ENCODE data around the gene THSD4. TPM values are rescaled to one million over a fixed set of nuclear protein-coding genes. Genes with fewer than 3 reads are reported as not detected.

THSD4 gene
- total and polyA plus RNA-seq, 2 of the 8 experiments (the other 6 are each of a cell fraction or from before 2014, with no cell fraction given) = 2.5 to 6.2 TPM

- Histone ChIP-seq H3K14ac (ENCODE audit: insufficient read length) (no peak overlapping the region), H3K4me3 (ENCODE audit: extremely low read depth in 1 of 4, insufficient read depth in 2 of 4, low read depth in 3 of 4, low read length in 4 of 4) (no peak overlapping the region), H4K20me1 (replicated peaks in 1 of 2; ENCODE audit: control insufficient read depth in 1 of 2, insufficient read depth in 2 of 2, low read length in 2 of 2) (no peaks in the 10 kb centered on the region), H4K8ac (ENCODE audit: extremely low read depth, insufficient read depth, low read length) (no peak overlapping the region), H2BK12ac (ENCODE audit: low read depth, low read length) (peak overlapping the region; percentile 46; the same call in 1 of the 2 replicates), H2BK15ac (ENCODE audit: low read length) (peak overlapping the region; percentile 90; the same call in 1 of the 2 replicates), H2AK5ac (ENCODE audit: low read depth, low read length) (peak overlapping the region; percentile 76; the same call in 1 of the 2 replicates), H4K91ac (replicated peaks; ENCODE audit: insufficient read length, low read length) (no peak overlapping the region), H3K27me3 (replicated peaks in 1 of 4; ENCODE audit: control insufficient read depth in 3 of 4, extremely low read depth in 1 of 4, insufficient read depth in 3 of 4, low read length in 3 of 4) (no peaks in the 10 kb centered on the region), H3K79me1 (ENCODE audit: low read depth, low read length) (no peaks in the 10 kb centered on the region), H3K18ac (ENCODE audit: extremely low read depth, low read length) (no peak overlapping the region), H3K4ac (replicated peaks; ENCODE audit: insufficient read length, low read depth, low read length) (no peak overlapping the region), H2AFZ (ENCODE audit: low read length) (no peak overlapping the region), H3K4me1 (replicated peaks in 1 of 4; ENCODE audit: control insufficient read depth in 3 of 4, insufficient read depth in 4 of 4, low read length in 3 of 4) (peaks cover 0 to 4% (median 1%) of the 10 kb centered on the region in 4 experiments; a peak in 3 of 7 replicates), H3K36me3 (ENCODE audit: control insufficient read depth in 2 of 4, insufficient read depth in 4 of 4, low read length in 3 of 4) (no peaks in the 10 kb centered on the region), H2BK20ac (ENCODE audit: low read length) (0 out of 2 replicates have a peak overlapping the region, but pooled peaks have one; percentile 62), H2BK5ac (ENCODE audit: low read depth, low read length) (no peak overlapping the region; the same call in 1 of the 2 replicates), H3K9me3 (ENCODE audit: insufficient read depth in 2 of 2, low read depth in 1 of 2, low read length in 1 of 2) (no peaks in the 10 kb centered on the region), H3K23me2 (ENCODE audit: low read depth, low read length) (no peaks in the 10 kb centered on the region), H3K4me2 (ENCODE audit: insufficient read depth in 1 of 2, low read depth in 2 of 2, low read length in 2 of 2) (no peak overlapping the region), H3K56ac (replicated peaks; ENCODE audit: insufficient read length, low read depth, low read length) (no peak overlapping the region), H3K27ac (ENCODE audit: low read depth, low read length) (no peak overlapping the region), H3K9ac (replicated peaks in 1 of 4; ENCODE audit: extremely low read depth in 1 of 4, low read depth in 3 of 4, low read length in 3 of 4) (no peak overlapping the region), H2BK120ac (replicated peaks; ENCODE audit: low read depth, low read length) (no peak overlapping the region), H3K79me2 (ENCODE audit: control insufficient read depth in 1 of 2, insufficient read depth in 2 of 2, low read length in 2 of 2) (no peaks in the 10 kb centered on the region), H3K23ac (ENCODE audit: insufficient read length) (no peak overlapping the region), H4K5ac (ENCODE audit: insufficient read length, low read depth, low read length) (no peak overlapping the region)
- DNase-seq (ENCODE audit: low read depth in 1 of 2, low spot score in 2 of 2) = no peak
- CTCF ChIA-PET (ENCODE audit: partially characterized antibody) = interaction anchor here (0.6 to 1.1 kb wide), 2 partner anchors 11 to 18 kb away, joined by 3 read pairs; no protein-coding TSS in a partner anchor
- 87% methylated on average over 14 of the region's 14 CpGs; no CpG with 5 or more reads in 1 of the 2 experiments for WGBS, 2 experiments (ENCODE audit: extremely low coverage in 1 of 2, insufficient coverage in 1 of 2, insufficient read length in 1 of 2, insufficient replicate concordance in 2 of 2, low coverage in 1 of 2, low lambda C conversion rate in 2 of 2, missing lambda C conversion rate in 1 of 2)
- POLR2A ChIA-PET (ENCODE audit: partially characterized antibody) = interaction anchor here (1.2 to 1.4 kb wide), 2 partner anchors 8 to 11 kb away, joined by 3 to 4 read pairs; no protein-coding TSS in a partner anchor
- FAIRE-seq = no peak
Observed at GRCh38 chr15:71329497-71330260, 214.4 kb downstream of the THSD4 start.

Data from H1 (cell line).